Common myeloid progenitor, CD34-positive (primary cell): ENCODE results near the gene MILR1.

Source experiments
- CTCF ChIA-PET: fragments of 350-600 bp; sonication (Branson Sonifier 250); formaldehyde crosslinking; loops from one replicate; lab custom pipeline; 2021; ENCODE audit warnings: antibody characterized with exemption; lab: Charles Lee
- POLR2A ChIA-PET: fragments of 350-600 bp; sonication (Branson Sonifier 250); formaldehyde crosslinking; loops from one replicate; lab custom pipeline; 2021; ENCODE audit warnings: antibody characterized with exemption; lab: Charles Lee
- DNase-seq, 3 donors: peaks; one replicate each; pipeline versions ENCODE4 v3.0.0 to v3.0.0-alpha.2; 2013
- H3K27ac ChIP-seq, 2 experiments: 1 replicate in 1 of 2; 2 replicates in 1 of 2; pipeline ENCODE4 v1.7.0; 2013; ENCODE audit warnings: inconsistent platforms in 2 of 2, low read length in 2 of 2, mild to moderate bottlenecking in 2 of 2, low read depth in 1 of 2, moderate library complexity in 1 of 2; ENCODE audit not compliant: severe bottlenecking in 2 of 2, insufficient read depth in 1 of 2, poor library complexity in 1 of 2
- H3K27me3 ChIP-seq, 5 experiments: replicated peaks in 2 of 5; 1 replicate in 3 of 5; 2 replicates in 2 of 5; pipeline versions ENCODE4 v1.6.1 to v1.7.0; 2013; ENCODE audit warnings: low read length in 4 of 5, mild to moderate bottlenecking in 2 of 5, moderate library complexity in 2 of 5, inconsistent platforms in 1 of 5; ENCODE audit not compliant: insufficient read depth in 5 of 5, control insufficient read depth in 4 of 5
- H3K36me3 ChIP-seq, 4 experiments: 1 replicate in 2 of 4; 2 replicates in 2 of 4; pipeline versions ENCODE4 v1.6.1 to v1.7.0; 2013; ENCODE audit warnings: low read length in 3 of 4, control low read depth in 1 of 4, mild to moderate bottlenecking in 1 of 4; ENCODE audit not compliant: control insufficient read depth in 4 of 4, insufficient read depth in 4 of 4
- H3K4me1 ChIP-seq, 4 experiments: 1 replicate in 3 of 4; 2 replicates in 1 of 4; pipeline versions ENCODE4 v1.6.1 to v1.7.1; 2013; ENCODE audit warnings: low read length in 3 of 4, mild to moderate bottlenecking in 3 of 4, control low read depth in 1 of 4, inconsistent platforms in 1 of 4, moderate library complexity in 1 of 4; ENCODE audit not compliant: control insufficient read depth in 4 of 4, insufficient read depth in 4 of 4; ENCODE audit errors: control extremely low read depth in 1 of 4
- H3K4me3 ChIP-seq, 7 experiments: 1 replicate in 4 of 7; 2 replicates in 3 of 7; pipeline versions ENCODE4 v1.5.1 to v1.7.0; 2013; ENCODE audit warnings: mild to moderate bottlenecking in 7 of 7, low read length in 6 of 7, moderate library complexity in 6 of 7, inconsistent platforms in 2 of 7, low read depth in 2 of 7, control low read depth in 1 of 7; ENCODE audit not compliant: insufficient read depth in 4 of 7, control insufficient read depth in 1 of 7; ENCODE audit errors: extremely low read depth in 1 of 7
- H3K9me3 ChIP-seq, 5 experiments: 1 replicate in 4 of 5; 2 replicates in 1 of 5; pipeline versions ENCODE4 v1.6.1 to v1.7.1; 2013; ENCODE audit warnings: low read length in 4 of 5, mild to moderate bottlenecking in 2 of 5, inconsistent platforms in 1 of 5, low read depth in 1 of 5, moderate library complexity in 1 of 5; ENCODE audit not compliant: control insufficient read depth in 4 of 5, insufficient read depth in 2 of 5; ENCODE audit errors: control extremely low read depth in 1 of 5
- WGBS: methylation state at CpG from one replicate; pipeline ENCODE4 v1.1.5; 2013; ENCODE audit not compliant: insufficient coverage; 5-methylcytosine and 5-hydroxymethylcytosine counted together

The MILR1 gene

DNA sequence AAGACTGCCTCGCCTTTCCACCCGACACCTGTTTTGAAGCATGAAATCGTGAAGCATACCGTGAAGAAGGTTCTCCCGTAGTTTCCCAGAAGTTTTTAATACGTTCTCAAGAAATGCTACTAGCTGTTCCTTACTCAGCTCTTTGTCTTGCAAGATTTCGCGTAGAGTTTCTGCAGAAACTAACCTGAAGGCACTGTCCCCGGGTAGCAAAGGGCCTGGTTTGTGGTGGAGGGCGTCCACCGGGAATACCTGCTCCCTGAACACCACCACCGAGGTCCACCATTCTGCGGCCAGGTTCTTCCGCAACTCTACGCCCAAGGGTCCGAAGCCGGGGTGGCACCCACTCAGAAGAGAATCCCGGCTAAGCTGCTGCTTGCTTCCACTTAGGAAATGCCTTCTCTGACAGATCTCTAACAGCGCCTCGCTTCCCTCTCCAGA is 47.5 kb downstream of the MILR1 start:
- peak overlapping the region; percentile 71 to 95 (median 88) for H3K4me3 ChIP-seq
- ChIA-PET POLR2A (interaction anchor here (0.5 to 5.4 kb wide), 5 partner anchors 10 to 67 kb away, joined by 4 to 55 read pairs (median 5); partner anchors contain the start of genes CEP95, DDX5 and MILR1), CTCF (interaction anchor here (1.2 to 13.1 kb wide), 3 partner anchors 10 to 74 kb away, joined by 3 to 261 read pairs (median 15); partner anchors contain the start of genes CEP95 and DDX5)
- peaks cover 10 to 54% (median 34%) of the 10 kb centered on the region in 4 experiments for H3K4me1 ChIP-seq
- no peaks in the 10 kb centered on the region for H3K9me3 ChIP-seq
- DNase-seq, result no peak
- under 1% methylated on average over 18 of the region's 20 CpGs for WGBS
- no peaks in the 10 kb centered on the region for H3K27me3 ChIP-seq
- H3K36me3 ChIP-seq, result peaks cover 20 to 48% (median 37%) of the 10 kb centered on the region in 4 experiments
- H3K27ac ChIP-seq, result peak overlapping the region; percentile 87 to 95

DNA sequence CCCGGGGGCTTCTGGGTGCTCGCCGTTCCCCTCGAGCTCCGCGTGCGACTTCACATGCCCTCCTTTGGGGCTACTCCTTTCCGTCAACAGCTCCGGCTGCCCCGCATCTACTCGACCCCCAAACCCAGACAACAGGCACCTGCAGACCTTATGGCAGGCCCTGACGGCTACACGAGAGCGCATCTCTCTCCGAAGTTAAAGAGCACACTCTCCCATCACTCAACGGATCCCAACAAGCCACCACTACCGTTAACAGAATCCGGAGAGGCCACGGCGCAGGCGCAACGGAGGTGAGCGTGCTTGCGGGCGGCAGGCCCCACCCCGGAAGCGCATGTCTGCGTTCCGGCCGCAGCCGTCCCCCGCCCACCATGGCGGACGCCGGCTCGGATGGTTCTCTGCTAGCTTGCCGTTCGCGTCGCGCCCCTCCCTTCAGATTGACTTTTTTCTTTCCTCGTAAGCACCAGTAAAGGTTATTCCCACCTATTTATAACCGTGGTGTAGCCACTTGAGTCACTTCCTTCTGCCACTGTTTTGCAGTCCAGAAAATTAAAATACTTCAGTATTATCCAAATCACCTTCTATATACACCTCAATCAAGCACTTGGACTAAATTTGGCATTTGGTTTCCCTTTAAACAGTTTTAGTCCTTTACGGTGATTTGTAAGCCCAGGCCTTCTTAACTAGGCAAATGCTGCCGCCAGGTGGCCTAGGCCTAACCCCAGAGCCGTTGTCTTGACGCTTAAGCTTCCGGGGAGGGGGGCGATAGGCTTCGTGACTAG is 48.1 kb downstream of the MILR1 start, which contains the start of gene POLG2:
POLG2 (minus strand) TSS at position 269 of the 779 bp plus-strand sequence; CDS start at position 183, 86 bp downstream.
- Histone ChIP-seq H3K27me3 (no peaks in the 10 kb centered on the region), H3K36me3 (peaks cover 21 to 51% (median 39%) of the 10 kb centered on the region in 4 experiments), H3K4me1 (peaks cover 10 to 57% (median 34%) of the 10 kb centered on the region in 4 experiments), H3K4me3 (peak within 1 kb of the TSS; percentile 71 to 95 (median 88)), H3K9me3 (no peaks in the 10 kb centered on the region), H3K27ac (peak within 1 kb of the TSS; percentile 87 to 95)
- peak; percentile 96 to 98 (median 96) for DNase-seq
- ChIA-PET CTCF (interaction anchor here (1.2 to 13.1 kb wide), 3 partner anchors 9 to 75 kb away, joined by 3 to 261 read pairs (median 15); partner anchors contain the start of genes CEP95 and DDX5), POLR2A (interaction anchor here (0.5 to 5.4 kb wide), 7 partner anchors 9 to 151 kb away, joined by 3 to 55 read pairs (median 5); partner anchors contain the start of genes CEP95, DDX5 and MILR1)
- WGBS, result 0% methylated on average over 42 of the region's 50 CpGs

DNA sequence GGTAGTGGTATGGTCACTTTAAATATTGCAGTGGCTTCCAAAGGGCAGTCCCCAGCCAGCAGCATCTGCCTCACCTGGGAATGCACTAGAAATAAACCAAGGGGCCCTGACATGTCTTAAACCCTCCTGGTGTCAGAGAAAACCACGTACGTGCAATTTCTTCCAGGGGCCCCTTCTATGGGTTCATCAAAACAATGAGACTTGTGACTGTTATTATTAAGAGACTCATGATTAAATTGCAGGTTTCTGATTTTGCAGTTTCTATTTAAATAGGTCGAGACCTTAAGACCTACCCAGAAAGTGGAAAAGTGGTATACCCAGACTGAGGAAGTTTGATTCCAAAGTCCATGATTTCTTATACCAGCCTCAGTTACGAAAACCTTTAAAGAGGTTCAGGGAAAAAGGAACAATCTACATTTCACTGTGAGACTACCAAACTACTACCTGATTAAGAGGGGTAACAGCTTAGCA is 48.7 kb downstream of the MILR1 start:
- no peaks in the 10 kb centered on the region for H3K27me3 ChIP-seq
- peak overlapping the region in 6 of 7 experiments; percentile 52 to 95 (median 86) for H3K4me3 ChIP-seq
- peaks cover 10 to 57% (median 34%) of the 10 kb centered on the region in 4 experiments for H3K4me1 ChIP-seq
- H3K36me3 ChIP-seq, result peaks cover 22 to 52% (median 42%) of the 10 kb centered on the region in 4 experiments
- peak overlapping the region; percentile 87 to 95 for H3K27ac ChIP-seq
- H3K9me3 ChIP-seq, result no peaks in the 10 kb centered on the region
- no peak for DNase-seq
- 68% methylated on average over 3 of the region's 4 CpGs for WGBS
- CTCF ChIA-PET, result interaction anchor here (2.7 to 13.1 kb wide), 2 partner anchors 8 to 76 kb away, joined by 15 to 261 read pairs; partner anchors contain the start of genes CEP95 and DDX5
- POLR2A ChIA-PET, result interaction anchor here (0.5 to 5.4 kb wide), 6 partner anchors 9 to 164 kb away, joined by 3 to 55 read pairs (median 4); partner anchors contain the start of genes CEP95, DDX5, MILR1 and SMURF2

DNA sequence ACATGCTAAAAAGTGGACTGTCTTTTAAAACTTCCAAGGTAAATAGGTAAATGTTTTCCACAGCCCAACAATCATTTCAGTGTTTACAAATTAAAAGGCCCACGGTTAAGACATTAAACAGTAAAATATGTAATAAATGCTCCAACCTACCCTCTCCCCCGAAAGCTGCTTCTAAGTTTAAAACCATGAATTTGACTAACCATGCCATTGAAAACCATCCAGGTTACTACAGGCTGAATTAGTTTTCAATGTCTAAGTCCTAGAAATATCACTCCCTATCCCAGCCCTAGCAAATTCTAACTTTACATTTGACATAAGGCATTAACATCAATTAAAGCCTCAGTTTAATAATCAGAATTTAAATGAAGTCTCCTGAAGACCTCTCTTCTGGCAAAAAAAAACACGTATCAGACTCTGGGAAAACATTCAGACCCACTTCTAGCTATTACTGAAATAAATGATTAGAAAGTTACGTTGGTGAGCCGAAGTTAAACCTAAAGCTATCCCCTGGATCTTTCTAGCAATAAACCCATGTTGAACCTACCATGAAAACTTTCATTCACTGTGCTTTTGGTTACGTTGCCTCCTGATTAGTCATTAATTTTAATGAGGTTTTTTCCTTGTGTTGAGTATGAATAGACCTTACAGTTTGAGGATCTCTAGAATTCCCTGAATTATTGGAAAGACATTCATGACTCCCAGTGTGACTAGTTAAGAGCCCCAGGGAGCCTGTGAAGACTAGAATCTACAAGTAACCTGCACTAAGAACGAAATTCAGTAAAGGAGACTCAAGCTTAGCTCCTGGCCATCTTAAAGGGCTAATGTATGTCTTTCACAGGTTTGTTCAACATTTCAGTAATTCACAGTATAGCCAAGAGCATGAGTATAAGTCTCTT is 49.6 kb downstream of the MILR1 start:
- peak overlapping the region in 1 of 2 experiments; percentile 95 for H3K27ac ChIP-seq
- 100% methylated on average over 3 of the region's 7 CpGs for WGBS
- H3K27me3 ChIP-seq, result no peaks in the 10 kb centered on the region
- no peak overlapping the region for H3K4me3 ChIP-seq
- peaks cover 10 to 60% (median 32%) of the 10 kb centered on the region in 4 experiments for H3K4me1 ChIP-seq
- ChIA-PET CTCF (interaction anchor here (0.7 to 13.1 kb wide), 4 partner anchors 7 to 77 kb away, joined by 3 to 261 read pairs (median 10); partner anchors contain the start of genes CEP95 and DDX5), POLR2A (interaction anchor here (0.5 to 5.4 kb wide), 8 partner anchors 8 to 833 kb away, joined by 3 to 55 read pairs (median 4); partner anchors contain the start of genes CEP95, DDX5 and SMURF2)
- peak in 2 of 3 donors; percentile 31 to 35 for DNase-seq
- peaks cover 26 to 57% (median 47%) of the 10 kb centered on the region in 4 experiments for H3K36me3 ChIP-seq
- no peaks in the 10 kb centered on the region for H3K9me3 ChIP-seq

DNA sequence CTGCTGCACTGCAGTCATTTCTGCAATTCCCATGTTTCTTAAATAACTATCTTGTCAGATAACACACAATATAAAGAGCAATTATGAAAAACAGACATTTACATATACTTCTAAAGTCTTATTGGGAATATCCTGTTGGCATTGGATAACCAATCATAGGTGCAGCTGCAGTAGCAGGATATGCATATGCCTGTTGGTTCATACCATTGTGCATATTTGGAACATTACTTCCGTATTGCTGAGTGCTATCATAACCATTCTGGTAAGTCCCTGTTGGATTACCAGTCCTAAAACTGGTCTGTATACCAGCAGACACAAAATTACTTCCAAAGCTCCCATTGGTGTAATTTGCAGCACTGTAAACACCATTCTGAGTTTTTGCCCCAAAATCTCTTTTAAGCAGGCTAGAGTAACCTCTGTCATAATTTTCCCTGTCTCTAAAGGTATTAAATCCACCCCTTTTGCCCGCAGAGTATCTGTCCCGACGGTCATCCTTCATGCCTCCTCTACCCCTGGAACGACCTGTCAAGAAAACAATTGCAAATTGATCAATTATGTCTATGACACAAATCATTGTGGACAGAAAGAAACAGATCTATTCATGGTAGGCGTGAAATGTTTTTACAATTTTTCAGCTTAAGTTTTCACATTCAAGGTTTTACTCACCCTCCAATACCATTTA is 51.0 kb downstream of the MILR1 start:
- Histone ChIP-seq H3K9me3 (no peaks in the 10 kb centered on the region), H3K4me3 (no peak overlapping the region), H3K36me3 (peaks cover 29 to 71% (median 58%) of the 10 kb centered on the region in 4 experiments), H3K27me3 (no peaks in the 10 kb centered on the region), H3K27ac (no peak overlapping the region), H3K4me1 (peaks cover 17 to 65% (median 32%) of the 10 kb centered on the region in 4 experiments)
- DNase-seq, result peak in 2 of 3 donors; percentile 28 to 29
- ChIA-PET POLR2A (interaction anchor here (0.6 kb wide), 1 partner anchor 55 kb away, joined by 3 read pairs; no protein-coding TSS in a partner anchor), CTCF (interaction anchor here (1.6 to 13.1 kb wide), 2 partner anchors 9 to 78 kb away, joined by 4 to 261 read pairs; no protein-coding TSS in a partner anchor)
- 100% methylated on average over 2 of the region's 6 CpGs for WGBS
